Colon (tissue), 2 donors: Measurements from ENCODE around the gene MED10.

Source experiments
- FAIRE-seq: peaks from 2 replicates; lab custom pipeline; 2012; peaks lifted over from hg19 to GRCh38; lab: Jason Lieb, UNC
- donor health status: control.
- donor health status: control.

The MED10 gene

GRCh38 chr5:6348476-6349000 lies 29.8 kb downstream of the MED10 start:
- FAIRE-seq, result no peak

- FAIRE-seq, result no peak
Observed at GRCh38 chr5:6347673-6348072, 30.7 kb downstream of the MED10 start.

GRCh38 chr5:6347165-6347564 lies 31.2 kb downstream of the MED10 start:
- no peak for FAIRE-seq

GRCh38 chr5:6344593-6344989 lies 33.8 kb downstream of the MED10 start:
- no peak for FAIRE-seq

- no peak for FAIRE-seq
Observed at GRCh38 chr5:6343951-6344592, 34.3 kb downstream of the MED10 start.

GRCh38 chr5:6342689-6343315 lies 35.5 kb downstream of the MED10 start:
- no peak for FAIRE-seq

- no peak for FAIRE-seq
Observed at GRCh38 chr5:6340100-6340499, 38.2 kb downstream of the MED10 start.

GRCh38 chr5:6338871-6339270 lies 39.5 kb downstream of the MED10 start:
- no peak for FAIRE-seq

GRCh38 chr5:6338135-6338534 lies 40.2 kb downstream of the MED10 start:
- FAIRE-seq, result no peak

- FAIRE-seq, result no peak
Observed at GRCh38 chr5:6333182-6333905, 45.0 kb downstream of the MED10 start.

- FAIRE-seq, result no peak
Observed at GRCh38 chr5:6328173-6328572, 50.2 kb downstream of the MED10 start.

GRCh38 chr5:6326776-6327175 lies 51.6 kb downstream of the MED10 start:
- FAIRE-seq, result no peak

- no peak for FAIRE-seq
Observed at GRCh38 chr5:6322163-6322713, 56.1 kb downstream of the MED10 start.
